PC-3 (cell line): ENCODE results near the gene RNF103.

Experiments
- CTCF ChIP-seq: fragments of 300-600 bp; sonication (generic); conservative IDR thresholded peaks from 2 replicates; pipeline ENCODE4 v1.5.1; 2017; ENCODE audit warnings: antibody characterized with exemption, low read depth, mild to moderate bottlenecking, low read length
- EZH2 ChIP-seq: fragments of 300-600 bp; sonication (generic); IDR thresholded peaks from one replicate; pipeline ENCODE4 v1.6.1; 2017; ENCODE audit warnings: antibody characterized with exemption, mild to moderate bottlenecking, low read length; ENCODE audit not compliant: unreplicated experiment
- EZH2phosphoT487 ChIP-seq: fragments of 300-600 bp; sonication (generic); IDR thresholded peaks from 2 replicates; pipeline ENCODE4 v1.6.1; 2018; ENCODE audit warnings: mild to moderate bottlenecking, antibody characterized with exemption, low read length, borderline replicate concordance

- TF ChIP-seq CTCF (no peak), EZH2 (no peak), EZH2phosphoT487 (no peak)
Measured at GRCh38 chr2:86570059-86570458, 53.6 kb downstream of the RNF103 start.
